K562 (cell line): Measurements from ENCODE around the gene BLTP3A. TPM values are rescaled to one million over a fixed set of nuclear protein-coding genes. Genes with fewer than 3 reads are reported as not detected.

ENCODE experiments used
- ARID2 ChIP-seq: fragments of 450-650 bp; IDR thresholded peaks from 2 replicates; pipeline ENCODE4 v1.6.1; 2017; ENCODE audit warnings: antibody characterized with exemption, mild to moderate bottlenecking
- BRD9 ChIP-seq: fragments of 450-650 bp; IDR thresholded peaks from 2 replicates; pipeline ENCODE4 v1.6.1; 2018; ENCODE audit warnings: low read depth; ENCODE audit not compliant: partially characterized antibody
- ETV5 ChIP-seq: sonication (generic); formaldehyde crosslinking; IDR thresholded peaks from 2 replicates; pipeline ENCODE4 v1.4.0; 2020; ENCODE audit warnings: low read depth, mild to moderate bottlenecking, missing genetic modification reagents
- JUND ChIP-seq, 2 experiments: IDR thresholded peaks; 2 replicates in 1 of 2; 3 replicates in 1 of 2; pipeline ENCODE4 v1.6.1; 2011; ENCODE audit warnings: borderline replicate concordance in 2 of 2, low read depth in 2 of 2, low read length in 2 of 2, improper control_type of control experiment in 1 of 2, missing biosample characterization in 1 of 2, missing genetic modification characterization in 1 of 2, missing genetic modification reagents in 1 of 2
- MCM5 ChIP-seq: fragments of 450-650 bp; IDR thresholded peaks from 2 replicates; pipeline ENCODE4 v1.6.1; 2016; ENCODE audit warnings: low read depth
- PHF21A ChIP-seq: fragments of 450-650 bp; IDR thresholded peaks from 2 replicates; pipeline ENCODE4 v1.6.1; 2017; ENCODE audit warnings: low read depth, borderline replicate concordance
- SMARCA5 ChIP-seq: fragments of 450-650 bp; IDR thresholded peaks from 2 replicates; pipeline ENCODE4 v1.6.1; 2016
- ZNF589 ChIP-seq: fragments of 200-800 bp; sonication (Bioruptor generic); IDR thresholded peaks from 2 replicates; pipeline ENCODE4 v1.6.1; 2016; ENCODE audit warnings: low read depth, missing genetic modification characterization, missing compliant biosample characterization
- polyA plus RNA-seq, 8 experiments: library from polyadenylated mRNA; depleted of rRNA in 4 of 8; stranded (reverse) in 5 of 8; unstranded in 3 of 8; fragments of >200 nt; fragmentation: Nextera tagmentation in 2 of 8; fragmentation: Illumina TruSeq in 1 of 8; extraction: Ambion mirVana in 2 of 8; extraction: Trizol in 1 of 8; gene quantifications; 2 replicates each; pipeline versions ENCODE4 v1.2.1 to v1.2.3, GENCODE V29; 2011 to 2014; ENCODE audit warnings: inconsistent platforms in 1 of 8, missing spikeins in 1 of 8
- total RNA-seq, 7 experiments: library from RNA; depleted of rRNA in 6 of 7; stranded (reverse); fragments of >200 nt in 6 of 7; fragmentation: Illumina TruSeq in 2 of 7; extraction: Trizol in 2 of 7; gene quantifications; 2 replicates each; pipeline versions ENCODE4 v1.2.1 to v1.2.3, GENCODE V29; 2011 to 2021; ENCODE audit warnings: low replicate concordance in 1 of 7
- TF ChIP-seq, protein P1 (sequence below): fragments of 450-650 bp; formaldehyde crosslinking; IDR thresholded peaks from 2 replicates; pipeline ENCODE4 v1.4.0; 2022; ENCODE audit warnings: mild to moderate bottlenecking, moderate library complexity
- TF ChIP-seq, protein P2 (sequence below): sonication (generic); formaldehyde crosslinking; IDR thresholded peaks from 2 replicates; pipeline ENCODE4 v1.8.0; 2022; ENCODE audit warnings: missing genetic modification reagents, mild to moderate bottlenecking, moderate library complexity, borderline replicate concordance
- TF ChIP-seq, protein P3 (sequence below): sonication (generic); IDR thresholded peaks from 2 replicates; pipeline ENCODE4 v1.6.1; 2016

Gene BLTP3A
- total and polyA plus RNA-seq, 9 of the 15 experiments (the other 6 are each of a cell fraction or from before 2014, with no cell fraction given): 7.5 to 34.6 (median 15.5) TPM

DNA sequence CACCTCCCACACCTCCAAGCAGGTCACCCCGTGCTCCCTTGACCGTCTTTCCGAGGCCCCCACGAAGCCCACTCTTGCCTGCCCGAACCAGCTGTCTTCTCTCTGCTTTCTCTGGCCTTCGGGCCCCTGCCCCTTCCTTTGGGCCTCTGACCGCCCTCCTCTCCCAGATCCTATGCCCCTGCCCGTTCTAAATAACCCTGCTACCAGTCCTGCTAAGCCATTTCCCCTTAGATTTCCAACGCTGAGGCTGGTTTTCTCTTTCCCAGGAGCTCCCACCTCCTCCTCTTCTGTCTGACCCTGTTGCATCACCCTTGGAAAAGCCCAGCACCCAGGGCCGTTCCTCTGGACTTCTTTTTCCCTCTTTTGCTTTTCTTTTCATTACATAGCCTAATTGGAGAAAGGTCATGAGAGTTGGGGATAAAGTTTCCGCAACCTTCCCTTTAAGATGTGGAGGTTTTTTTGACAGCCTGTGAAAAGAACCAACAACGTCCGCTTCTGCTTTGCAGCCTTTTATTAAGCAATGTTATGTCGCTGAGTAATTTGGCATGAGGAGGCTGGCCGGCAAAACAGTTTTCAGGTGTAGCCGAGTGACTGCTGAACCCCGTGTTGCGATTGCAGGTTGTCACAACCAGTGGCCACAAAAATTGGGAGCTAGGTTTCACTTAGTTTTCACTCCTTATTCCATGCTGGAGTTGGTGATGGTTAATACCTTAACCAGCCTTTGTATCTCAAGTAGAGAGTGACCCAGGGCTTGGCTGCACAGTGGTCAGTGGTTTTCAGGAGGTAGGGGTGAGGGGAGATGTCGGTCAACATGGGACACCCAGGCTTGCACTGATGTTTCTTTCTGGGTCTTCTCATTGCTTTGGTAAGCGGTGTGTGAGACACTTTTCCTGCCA is 970 bp downstream of the BLTP3A start (continued):
- TF ChIP-seq ZNF589 (peak; percentile 61; the same call in 1 of the 2 replicates), JUND (IDR thresholded peaks at IDR 0.05; ENCODE audit: borderline replicate concordance, low read depth, low read length) (peak; percentile 73), JUND (tag; IDR thresholded peaks at IDR 0.05; ENCODE audit: borderline replicate concordance, low read depth, low read length) (no peak), ETV5 (CRISPR knock-in tag) (peak; percentile 55; the same call in 1 of the 2 replicates), MCM5 (no peak), ARID2 (0 out of 2 replicates have a peak, but pooled peaks have one; percentile 46), SMARCA5 (peak; percentile 62; the same call in 1 of the 2 replicates), PHF21A (no peak), BRD9 (peak; percentile 44)
- TF ChIP-seq, protein P1, sequence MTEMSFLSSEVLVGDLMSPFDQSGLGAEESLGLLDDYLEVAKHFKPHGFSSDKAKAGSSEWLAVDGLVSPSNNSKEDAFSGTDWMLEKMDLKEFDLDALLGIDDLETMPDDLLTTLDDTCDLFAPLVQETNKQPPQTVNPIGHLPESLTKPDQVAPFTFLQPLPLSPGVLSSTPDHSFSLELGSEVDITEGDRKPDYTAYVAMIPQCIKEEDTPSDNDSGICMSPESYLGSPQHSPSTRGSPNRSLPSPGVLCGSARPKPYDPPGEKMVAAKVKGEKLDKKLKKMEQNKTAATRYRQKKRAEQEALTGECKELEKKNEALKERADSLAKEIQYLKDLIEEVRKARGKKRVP (CRISPR knock-in tag): peak; percentile 80
- TF ChIP-seq, protein P2, sequence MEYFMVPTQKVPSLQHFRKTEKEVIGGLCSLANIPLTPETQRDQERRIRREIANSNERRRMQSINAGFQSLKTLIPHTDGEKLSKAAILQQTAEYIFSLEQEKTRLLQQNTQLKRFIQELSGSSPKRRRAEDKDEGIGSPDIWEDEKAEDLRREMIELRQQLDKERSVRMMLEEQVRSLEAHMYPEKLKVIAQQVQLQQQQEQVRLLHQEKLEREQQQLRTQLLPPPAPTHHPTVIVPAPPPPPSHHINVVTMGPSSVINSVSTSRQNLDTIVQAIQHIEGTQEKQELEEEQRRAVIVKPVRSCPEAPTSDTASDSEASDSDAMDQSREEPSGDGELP: peak; percentile 14; the same call in 1 of the 2 replicates
- TF ChIP-seq, protein P3, sequence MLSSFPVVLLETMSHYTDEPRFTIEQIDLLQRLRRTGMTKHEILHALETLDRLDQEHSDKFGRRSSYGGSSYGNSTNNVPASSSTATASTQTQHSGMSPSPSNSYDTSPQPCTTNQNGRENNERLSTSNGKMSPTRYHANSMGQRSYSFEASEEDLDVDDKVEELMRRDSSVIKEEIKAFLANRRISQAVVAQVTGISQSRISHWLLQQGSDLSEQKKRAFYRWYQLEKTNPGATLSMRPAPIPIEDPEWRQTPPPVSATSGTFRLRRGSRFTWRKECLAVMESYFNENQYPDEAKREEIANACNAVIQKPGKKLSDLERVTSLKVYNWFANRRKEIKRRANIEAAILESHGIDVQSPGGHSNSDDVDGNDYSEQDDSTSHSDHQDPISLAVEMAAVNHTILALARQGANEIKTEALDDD: peak; percentile 73
- TF ChIP-seq, all 486 proteins: peak for 61
